Stimulated activated CD4-positive, alpha-beta T cell treated with anti-CD3 and anti-CD28 coated beads, Interleukin-15, amount 100 ng/mL, for 48 hours (primary cell): ENCODE measurements around the gene LDLRAD4.
"Not testable (repeated sequence)": the region's sequence is repeated elsewhere in the genome, so short reads cannot be mapped to it uniquely, and the experiment has no call there.

Source experiments
- DNase-seq, 2 donors: peaks; one replicate each; pipeline ENCODE4 v3.0.0-alpha.2; 2020; ENCODE audit warnings: low read depth in 2 of 2

The LDLRAD4 gene

GRCh38 chr18:13464432-13465123 lies 246.0 kb downstream of the LDLRAD4 start:
- peak; percentile 46 to 51 for DNase-seq

GRCh38 chr18:13465124-13465446 lies 246.5 kb downstream of the LDLRAD4 start:
- no peak for DNase-seq

GRCh38 chr18:13465476-13465875 lies 246.9 kb downstream of the LDLRAD4 start:
- DNase-seq, result no peak

- no peak for DNase-seq
These were observed 252.1 kb downstream of the LDLRAD4 start for GRCh38 chr18:13470516-13471197.

- no peak for DNase-seq
These were observed 252.8 kb downstream of the LDLRAD4 start for GRCh38 chr18:13471198-13471845.

- DNase-seq, result no peak
These were observed 253.5 kb downstream of the LDLRAD4 start for GRCh38 chr18:13471971-13472628.

- no peak for DNase-seq
These were observed 255.2 kb downstream of the LDLRAD4 start for GRCh38 chr18:13473751-13474150.

GRCh38 chr18:13474336-13474735 lies 255.8 kb downstream of the LDLRAD4 start:
- no peak for DNase-seq

GRCh38 chr18:13474907-13475545 lies 256.5 kb downstream of the LDLRAD4 start:
- no peak for DNase-seq

- not testable (repeated sequence) for DNase-seq
These were observed 257.8 kb downstream of the LDLRAD4 start for GRCh38 chr18:13476312-13476711.

GRCh38 chr18:13477147-13477683 lies 258.7 kb downstream of the LDLRAD4 start:
- DNase-seq, result no peak

GRCh38 chr18:13480571-13481255 lies 262.2 kb downstream of the LDLRAD4 start:
- DNase-seq, result no peak

- no peak for DNase-seq
These were observed 262.8 kb downstream of the LDLRAD4 start for GRCh38 chr18:13481331-13481730.

- DNase-seq, result no peak
These were observed 263.5 kb downstream of the LDLRAD4 start for GRCh38 chr18:13481820-13482617.

- no peak for DNase-seq
These were observed 264.0 kb downstream of the LDLRAD4 start for GRCh38 chr18:13482618-13482945.

GRCh38 chr18:13483316-13484270 lies 265.0 kb downstream of the LDLRAD4 start:
- no peak for DNase-seq

GRCh38 chr18:13485182-13485581 lies 266.6 kb downstream of the LDLRAD4 start:
- no peak for DNase-seq

- no peak for DNase-seq
These were observed 267.0 kb downstream of the LDLRAD4 start for GRCh38 chr18:13485604-13486003.

GRCh38 chr18:13486284-13486683 lies 267.7 kb downstream of the LDLRAD4 start:
- DNase-seq, result no peak
